ENCODE data around the gene VPS26C.
"Not testable (repeated sequence)": the region's sequence is repeated elsewhere in the genome, so short reads cannot be mapped to it uniquely, and the experiment has no call there.

VPS26C gene

DNA sequence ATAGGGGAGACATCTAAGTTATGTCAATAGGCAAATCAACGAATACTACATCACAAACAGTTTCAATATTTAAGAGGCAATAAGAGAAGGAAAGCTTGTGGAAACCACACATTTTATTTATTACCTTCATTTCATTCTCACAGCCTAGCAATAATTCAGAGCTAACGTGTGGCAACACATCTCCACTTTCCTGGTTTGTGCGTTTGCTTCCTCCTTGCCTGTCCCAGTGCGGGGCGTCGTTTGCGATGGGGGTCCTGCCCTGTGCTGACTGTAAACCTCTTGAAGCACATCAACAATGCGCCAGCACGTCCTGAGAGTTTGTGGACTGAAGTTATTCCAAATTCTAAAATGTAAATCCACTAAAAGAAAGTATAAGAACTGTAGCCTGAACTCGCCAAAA, 14.4 kb upstream of the VPS26C start:
- no peak for TF ChIP-seq EZH2phosphoT487 (IDR thresholded peaks at IDR 0.05; ENCODE audit: borderline replicate concordance)
- TF ChIP-seq, protein P1, sequence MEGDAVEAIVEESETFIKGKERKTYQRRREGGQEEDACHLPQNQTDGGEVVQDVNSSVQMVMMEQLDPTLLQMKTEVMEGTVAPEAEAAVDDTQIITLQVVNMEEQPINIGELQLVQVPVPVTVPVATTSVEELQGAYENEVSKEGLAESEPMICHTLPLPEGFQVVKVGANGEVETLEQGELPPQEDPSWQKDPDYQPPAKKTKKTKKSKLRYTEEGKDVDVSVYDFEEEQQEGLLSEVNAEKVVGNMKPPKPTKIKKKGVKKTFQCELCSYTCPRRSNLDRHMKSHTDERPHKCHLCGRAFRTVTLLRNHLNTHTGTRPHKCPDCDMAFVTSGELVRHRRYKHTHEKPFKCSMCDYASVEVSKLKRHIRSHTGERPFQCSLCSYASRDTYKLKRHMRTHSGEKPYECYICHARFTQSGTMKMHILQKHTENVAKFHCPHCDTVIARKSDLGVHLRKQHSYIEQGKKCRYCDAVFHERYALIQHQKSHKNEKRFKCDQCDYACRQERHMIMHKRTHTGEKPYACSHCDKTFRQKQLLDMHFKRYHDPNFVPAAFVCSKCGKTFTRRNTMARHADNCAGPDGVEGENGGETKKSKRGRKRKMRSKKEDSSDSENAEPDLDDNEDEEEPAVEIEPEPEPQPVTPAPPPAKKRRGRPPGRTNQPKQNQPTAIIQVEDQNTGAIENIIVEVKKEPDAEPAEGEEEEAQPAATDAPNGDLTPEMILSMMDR (conservative IDR thresholded peaks at IDR 0.05; ENCODE audit: low read length): no peak
- no peak overlapping the region for H3K4me2 ChIP-seq (ENCODE audit: low read depth, low read length, poor library complexity, severe bottlenecking)
- H4K20me1 ChIP-seq (ENCODE audit: insufficient read depth, low read length, poor library complexity, severe bottlenecking): no peaks in the 10 kb centered on the region
- H3K36me3 ChIP-seq (ENCODE audit: insufficient read depth, low read length): no peaks in the 10 kb centered on the region
- no peaks in the 10 kb centered on the region for H3K9me3 ChIP-seq (ENCODE audit: insufficient read depth, low read depth, low read length)
- no peaks in the 10 kb centered on the region for H3K27me3 ChIP-seq (ENCODE audit: insufficient read depth, low read length, poor library complexity, severe bottlenecking)
- no peaks in the 10 kb centered on the region for H3K9me2 ChIP-seq (replicated peaks; ENCODE audit: low read depth, low read length)
- no peaks in the 10 kb centered on the region for H3K4me1 ChIP-seq (ENCODE audit: insufficient read depth, low read length, poor library complexity, severe bottlenecking)
- no peak overlapping the region for H2AFZ ChIP-seq (ENCODE audit: low read length)
- no peaks in the 10 kb centered on the region for H3K79me2 ChIP-seq (ENCODE audit: insufficient read depth, low read length)
- H3F3A ChIP-seq (ENCODE audit: low read depth): no peaks in the 10 kb centered on the region
- no peak overlapping the region for H3K9ac ChIP-seq (ENCODE audit: low read depth, low read length, poor library complexity, severe bottlenecking)
- no peak overlapping the region for H3K4me3 ChIP-seq (ENCODE audit: low read length, poor library complexity, severe bottlenecking)

DNA sequence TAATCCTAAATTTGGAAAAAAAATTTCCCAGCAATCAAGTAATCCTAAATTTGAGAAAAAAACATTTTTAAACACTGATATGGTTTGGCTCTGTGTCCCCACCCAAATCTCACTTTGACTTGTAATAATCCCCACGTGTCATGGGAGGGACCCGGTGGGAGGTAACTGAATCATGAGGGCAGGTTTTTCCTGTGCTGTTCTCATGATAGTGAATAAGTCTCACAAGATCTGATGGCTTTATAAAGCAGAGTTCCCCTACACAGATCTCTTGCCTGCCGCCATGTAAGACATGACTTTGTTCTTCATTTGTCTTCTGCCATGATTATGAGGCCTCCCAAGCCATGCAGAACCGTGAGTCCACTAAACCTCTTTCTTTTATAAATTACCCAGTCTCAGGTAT, 12.1 kb upstream of the VPS26C start:
- H3F3A ChIP-seq (ENCODE audit: low read depth); H3K27me3 ChIP-seq (ENCODE audit: insufficient read depth, low read length, poor library complexity, severe bottlenecking); H3K9ac ChIP-seq (ENCODE audit: low read depth, low read length, poor library complexity, severe bottlenecking); H4K20me1 ChIP-seq (ENCODE audit: insufficient read depth, low read length, poor library complexity, severe bottlenecking); H3K79me2 ChIP-seq (ENCODE audit: insufficient read depth, low read length); H2AFZ ChIP-seq (ENCODE audit: low read length); H3K4me2 ChIP-seq (ENCODE audit: low read depth, low read length, poor library complexity, severe bottlenecking); H3K9me3 ChIP-seq (ENCODE audit: insufficient read depth, low read depth, low read length); H3K36me3 ChIP-seq (ENCODE audit: insufficient read depth, low read length); H3K4me3 ChIP-seq (ENCODE audit: low read length, poor library complexity, severe bottlenecking); H3K9me2 ChIP-seq (replicated peaks; ENCODE audit: low read depth, low read length); H3K4me1 ChIP-seq (ENCODE audit: insufficient read depth, low read length, poor library complexity, severe bottlenecking): not testable (repeated sequence)

GRCh38 chr21:37278199-37278598, 11.1 kb upstream of the VPS26C start:
- Histone ChIP-seq H2AFZ (ENCODE audit: low read length) (no peak overlapping the region), H3K4me1 (ENCODE audit: insufficient read depth, low read length, poor library complexity, severe bottlenecking) (no peaks in the 10 kb centered on the region), H3K4me2 (ENCODE audit: low read depth, low read length, poor library complexity, severe bottlenecking) (no peak overlapping the region), H3K36me3 (ENCODE audit: insufficient read depth, low read length) (no peaks in the 10 kb centered on the region), H3F3A (ENCODE audit: low read depth) (no peaks in the 10 kb centered on the region), H3K9me3 (ENCODE audit: insufficient read depth, low read depth, low read length) (no peaks in the 10 kb centered on the region), H3K9ac (ENCODE audit: low read depth, low read length, poor library complexity, severe bottlenecking) (no peak overlapping the region), H3K4me3 (ENCODE audit: low read length, poor library complexity, severe bottlenecking) (no peak overlapping the region), H4K20me1 (ENCODE audit: insufficient read depth, low read length, poor library complexity, severe bottlenecking) (no peaks in the 10 kb centered on the region), H3K79me2 (ENCODE audit: insufficient read depth, low read length) (no peaks in the 10 kb centered on the region), H3K9me2 (replicated peaks; ENCODE audit: low read depth, low read length) (no peaks in the 10 kb centered on the region), H3K27me3 (ENCODE audit: insufficient read depth, low read length, poor library complexity, severe bottlenecking) (no peaks in the 10 kb centered on the region)
- TF ChIP-seq, protein P1 (conservative IDR thresholded peaks at IDR 0.05; ENCODE audit: low read length): no peak
- TF ChIP-seq EZH2phosphoT487 (IDR thresholded peaks at IDR 0.05; ENCODE audit: borderline replicate concordance): no peak

DNA sequence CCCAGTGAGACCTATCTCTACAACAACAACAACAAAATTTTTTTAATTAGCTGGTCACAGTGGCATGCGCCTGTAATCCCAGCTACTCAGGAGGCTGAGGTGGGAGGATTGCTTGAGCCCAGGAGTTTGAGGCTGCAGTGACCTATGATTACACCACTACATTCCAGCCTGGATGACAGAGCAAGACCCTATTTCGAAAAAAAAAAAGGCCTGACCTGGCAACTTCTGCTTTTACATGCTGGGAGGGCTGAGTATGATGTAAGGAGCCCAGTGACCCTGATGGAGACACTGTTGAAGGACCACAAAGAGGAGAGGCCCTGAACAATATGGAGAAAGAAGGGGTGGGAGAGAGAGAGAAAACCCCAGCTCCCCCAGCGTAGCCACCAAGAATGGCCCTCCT, 9.2 kb upstream of the VPS26C start:
- no peak overlapping the region for H3K9ac ChIP-seq (ENCODE audit: low read depth, low read length, poor library complexity, severe bottlenecking)
- H3K4me3 ChIP-seq (ENCODE audit: low read length, poor library complexity, severe bottlenecking): no peak overlapping the region
- H3K79me2 ChIP-seq (ENCODE audit: insufficient read depth, low read length): no peaks in the 10 kb centered on the region
- no peaks in the 10 kb centered on the region for H3K4me1 ChIP-seq (ENCODE audit: insufficient read depth, low read length, poor library complexity, severe bottlenecking)
- no peaks in the 10 kb centered on the region for H3K27me3 ChIP-seq (ENCODE audit: insufficient read depth, low read length, poor library complexity, severe bottlenecking)
- H3K36me3 ChIP-seq (ENCODE audit: insufficient read depth, low read length): no peaks in the 10 kb centered on the region
- H2AFZ ChIP-seq (ENCODE audit: low read length): no peak overlapping the region
- no peak overlapping the region for H3K4me2 ChIP-seq (ENCODE audit: low read depth, low read length, poor library complexity, severe bottlenecking)
- no peaks in the 10 kb centered on the region for H3F3A ChIP-seq (ENCODE audit: low read depth)
- no peaks in the 10 kb centered on the region for H3K9me2 ChIP-seq (replicated peaks; ENCODE audit: low read depth, low read length)
- no peaks in the 10 kb centered on the region for H4K20me1 ChIP-seq (ENCODE audit: insufficient read depth, low read length, poor library complexity, severe bottlenecking)
- TF ChIP-seq, protein P1 (conservative IDR thresholded peaks at IDR 0.05; ENCODE audit: low read length): no peak
- TF ChIP-seq EZH2phosphoT487 (IDR thresholded peaks at IDR 0.05; ENCODE audit: borderline replicate concordance): no peak
- H3K9me3 ChIP-seq (ENCODE audit: insufficient read depth, low read depth, low read length): no peaks in the 10 kb centered on the region
